GM20431 (cell line): Measurements from ENCODE around the gene MYO7B.

Experiments used
- in situ Hi-C: fragments of 300-500 bp; cut with MseI, MboI; formaldehyde crosslinking; loops from one replicate; pipeline ENCODE4 v1.15.0; 2020; ENCODE audit warnings: low sequenced_read_pairs; ENCODE audit not compliant: unreplicated experiment

MYO7B gene

DNA sequence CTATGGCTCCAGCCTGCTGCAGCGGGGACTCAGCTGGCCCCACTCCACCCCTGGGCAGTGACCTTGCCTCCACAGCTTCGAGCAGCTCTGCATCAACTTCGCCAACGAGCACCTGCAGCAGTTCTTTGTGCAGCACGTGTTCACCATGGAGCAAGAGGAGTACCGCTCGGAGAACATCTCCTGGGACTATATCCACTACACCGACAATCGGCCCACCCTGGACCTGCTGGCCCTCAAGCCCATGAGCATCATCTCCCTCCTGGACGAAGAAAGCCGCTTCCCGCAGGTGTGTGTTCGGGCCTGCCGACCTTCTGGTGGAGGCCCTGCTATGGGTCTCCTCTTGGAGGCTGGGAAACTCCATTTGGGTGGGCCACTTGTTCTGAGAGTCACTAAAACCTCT, 48.6 kb downstream of the MYO7B start:
- in situ Hi-C loops: no loop called here

DNA sequence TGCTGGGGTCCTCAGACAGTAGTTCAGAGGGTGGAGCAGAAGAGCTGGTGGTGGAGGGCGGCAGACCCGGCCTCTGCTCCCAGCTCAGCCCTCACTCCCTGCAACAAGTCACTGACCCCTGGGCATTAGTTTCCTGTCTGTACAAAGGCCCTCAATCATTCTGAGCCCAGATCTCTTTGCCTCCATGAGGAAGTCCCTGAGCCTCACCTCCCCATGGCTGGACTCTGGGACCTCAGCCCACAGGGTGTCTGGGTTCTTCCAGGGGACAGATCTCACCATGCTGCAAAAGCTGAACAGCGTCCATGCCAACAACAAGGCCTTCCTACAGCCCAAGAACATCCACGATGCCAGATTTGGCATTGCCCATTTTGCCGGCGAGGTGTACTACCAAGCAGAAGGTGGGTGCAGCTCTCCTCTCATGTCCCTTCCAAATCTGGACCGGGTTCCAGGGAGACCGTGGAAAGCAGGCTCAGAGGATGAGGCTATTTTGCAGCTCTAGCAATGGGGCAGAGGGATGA, 49.1 kb downstream of the MYO7B start:
- in situ Hi-C loops: no loop called here

DNA sequence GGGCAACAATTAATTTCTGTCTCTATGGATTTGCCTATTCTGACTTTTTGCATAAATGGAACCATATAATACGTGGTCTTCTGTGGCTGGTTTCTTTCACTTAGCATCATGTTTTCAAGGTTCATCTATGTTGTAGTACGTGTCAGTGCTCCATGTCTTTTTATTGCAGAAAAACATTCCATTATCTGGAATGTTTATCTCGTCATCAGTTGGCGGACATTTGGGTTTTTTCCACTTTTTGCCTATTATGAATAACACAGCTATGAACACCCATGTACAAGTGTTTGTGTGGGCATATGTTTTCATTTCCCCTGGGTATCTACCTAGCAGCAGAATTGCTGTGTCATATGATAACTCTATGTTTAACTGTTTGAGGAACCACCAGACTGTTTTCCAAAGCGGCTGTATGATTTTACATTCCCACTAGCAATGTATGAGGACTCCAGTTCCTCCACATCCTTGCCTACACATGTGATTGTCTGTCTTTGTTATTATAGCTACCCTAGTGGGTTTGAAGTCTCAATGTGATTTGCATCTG, 49.9 kb downstream of the MYO7B start:
- in situ Hi-C loops: no loop called here

DNA sequence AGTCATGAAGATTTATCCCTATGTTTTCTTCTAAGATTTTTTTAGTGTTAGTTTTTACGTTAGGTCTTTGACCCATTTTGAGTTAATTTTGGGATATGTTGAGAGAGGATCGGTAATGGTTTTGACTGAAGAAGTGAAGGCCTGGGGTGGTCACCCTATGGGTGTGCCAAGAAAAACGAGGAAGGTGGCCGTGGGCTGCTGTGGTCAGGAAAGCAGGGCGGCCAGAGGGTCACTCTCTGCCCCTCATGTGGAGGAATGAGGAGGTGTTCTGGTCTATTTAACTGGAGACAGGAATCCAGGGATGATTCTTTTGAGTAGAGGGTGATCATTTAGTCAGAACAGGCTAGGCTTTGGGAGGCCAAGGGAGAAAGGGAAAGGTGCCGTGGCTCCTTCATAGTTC, 50.7 kb downstream of the MYO7B start:
- in situ Hi-C loops: no loop called here

DNA sequence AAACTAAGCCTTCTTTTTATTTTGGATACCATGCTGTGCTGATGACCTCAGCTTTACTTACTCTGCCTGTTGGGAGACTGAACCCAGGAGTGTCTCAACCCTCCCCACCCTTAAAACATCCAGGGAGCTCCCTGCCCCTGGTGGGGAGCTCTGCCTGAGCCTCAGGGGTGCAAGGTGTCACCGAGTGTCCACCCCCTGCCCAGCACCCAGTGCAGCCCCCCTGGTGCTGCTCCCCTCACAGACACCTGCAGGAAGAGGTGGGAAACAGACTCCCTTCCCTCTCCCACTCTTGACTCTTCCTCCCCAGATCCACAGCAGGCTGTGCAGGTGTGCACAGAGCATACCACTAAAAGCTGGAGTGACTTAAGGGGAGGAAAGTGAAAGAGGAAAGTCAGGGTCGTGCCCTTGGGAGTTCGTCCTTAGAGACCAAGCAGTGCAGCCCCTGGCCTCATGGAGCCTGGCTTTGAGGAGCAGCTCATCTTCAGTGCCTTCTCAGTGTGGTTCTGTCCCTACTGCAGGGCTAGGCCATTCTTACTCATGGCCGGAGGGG, 51.3 kb downstream of the MYO7B start:
- in situ Hi-C loops: no loop called here

DNA sequence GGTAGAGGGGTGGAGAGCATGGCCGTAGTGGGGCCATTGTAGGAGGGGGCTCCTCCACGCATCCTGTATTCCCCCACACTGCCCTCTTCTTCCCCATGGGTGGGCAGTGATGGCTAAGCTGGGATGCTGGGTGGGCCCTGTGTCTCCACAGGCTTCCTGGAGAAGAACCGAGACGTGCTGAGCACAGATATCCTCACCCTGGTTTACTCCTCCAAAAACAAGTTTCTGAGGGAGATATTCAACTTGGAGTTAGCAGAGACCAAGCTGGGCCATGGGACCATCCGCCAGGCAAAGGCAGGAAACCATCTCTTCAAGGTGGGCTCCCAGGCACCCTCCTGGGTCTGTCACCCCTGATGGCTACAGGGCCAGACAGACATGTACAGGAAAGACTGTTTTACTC, 52.8 kb downstream of the MYO7B start:
- in situ Hi-C loops: no loop called here

DNA sequence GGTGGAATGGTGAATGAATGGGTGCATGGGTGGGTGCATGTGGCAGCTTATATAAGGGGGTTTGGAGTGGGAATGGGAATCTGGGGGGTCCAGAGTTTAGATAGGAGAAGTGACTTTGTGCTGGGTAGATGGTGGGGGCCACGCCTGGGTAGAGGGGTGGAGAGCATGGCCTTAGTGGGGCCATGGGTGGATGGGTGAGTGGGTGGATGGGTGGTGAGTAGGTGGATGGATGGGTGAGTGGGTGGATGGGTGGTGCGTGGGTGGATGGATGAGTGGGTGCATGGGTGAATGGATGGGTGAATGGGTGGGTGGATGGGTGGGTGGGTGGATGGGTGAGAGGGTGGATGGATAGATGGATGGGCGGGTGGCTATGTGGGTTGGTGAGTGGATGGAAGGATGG, 53.9 kb downstream of the MYO7B start:
- in situ Hi-C loops: no loop called here

DNA sequence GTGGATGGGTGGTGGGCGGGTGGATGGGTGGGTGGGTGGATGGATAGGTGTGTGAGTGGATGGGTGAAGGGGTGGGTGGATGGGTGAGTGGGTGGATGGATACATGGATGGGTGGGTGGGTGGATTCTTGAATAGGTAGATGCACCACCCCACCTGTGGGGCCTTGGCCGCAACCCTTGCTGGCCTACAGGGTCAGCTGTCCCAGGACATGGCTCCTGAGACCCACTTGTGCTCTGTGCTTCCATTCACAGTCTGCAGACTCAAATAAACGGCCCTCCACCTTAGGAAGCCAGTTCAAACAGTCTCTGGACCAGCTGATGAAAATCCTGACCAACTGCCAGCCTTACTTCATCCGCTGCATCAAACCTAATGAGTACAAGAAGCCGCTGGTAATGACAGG, 54.4 kb downstream of the MYO7B start:
- in situ Hi-C loops: no loop called here

DNA sequence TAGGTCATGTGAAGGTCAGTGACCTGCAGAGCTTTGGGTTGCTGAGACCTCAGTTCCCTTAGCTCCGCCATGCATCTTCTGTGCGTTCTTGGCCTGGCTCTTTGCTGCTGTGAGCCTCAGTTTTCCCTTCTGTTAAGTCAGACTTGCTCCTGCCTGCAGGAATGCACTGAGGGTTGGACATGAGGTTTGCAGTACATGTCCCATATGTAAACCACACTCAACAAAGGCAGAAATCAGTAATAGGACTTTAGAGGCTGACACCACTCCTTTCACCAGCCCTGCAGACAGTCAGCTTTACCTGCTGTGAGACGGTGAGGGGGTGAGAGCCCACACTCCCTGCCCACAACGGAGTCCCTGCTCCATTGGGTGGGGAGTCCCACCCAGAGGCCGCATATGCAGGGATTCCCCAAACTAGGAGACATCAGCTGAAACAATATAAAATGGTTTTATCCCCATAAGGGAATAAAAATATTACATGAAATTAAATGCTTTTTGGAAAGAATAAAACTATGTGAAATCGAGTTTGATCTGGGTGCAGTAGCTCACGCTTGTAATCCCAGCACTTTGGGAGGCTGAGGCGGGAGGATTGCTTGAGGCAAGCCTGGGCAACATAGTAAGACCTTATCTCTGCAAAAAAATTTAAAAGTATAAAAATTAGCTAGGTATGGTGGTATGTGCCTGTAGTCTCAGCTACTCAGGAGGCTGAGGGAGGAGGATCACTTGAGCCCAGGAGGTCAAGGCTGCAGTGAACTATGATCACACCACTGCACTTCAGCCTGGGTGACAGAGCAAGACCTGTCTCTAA, 55.1 kb downstream of the MYO7B start:
- in situ Hi-C loops: no loop called here

DNA sequence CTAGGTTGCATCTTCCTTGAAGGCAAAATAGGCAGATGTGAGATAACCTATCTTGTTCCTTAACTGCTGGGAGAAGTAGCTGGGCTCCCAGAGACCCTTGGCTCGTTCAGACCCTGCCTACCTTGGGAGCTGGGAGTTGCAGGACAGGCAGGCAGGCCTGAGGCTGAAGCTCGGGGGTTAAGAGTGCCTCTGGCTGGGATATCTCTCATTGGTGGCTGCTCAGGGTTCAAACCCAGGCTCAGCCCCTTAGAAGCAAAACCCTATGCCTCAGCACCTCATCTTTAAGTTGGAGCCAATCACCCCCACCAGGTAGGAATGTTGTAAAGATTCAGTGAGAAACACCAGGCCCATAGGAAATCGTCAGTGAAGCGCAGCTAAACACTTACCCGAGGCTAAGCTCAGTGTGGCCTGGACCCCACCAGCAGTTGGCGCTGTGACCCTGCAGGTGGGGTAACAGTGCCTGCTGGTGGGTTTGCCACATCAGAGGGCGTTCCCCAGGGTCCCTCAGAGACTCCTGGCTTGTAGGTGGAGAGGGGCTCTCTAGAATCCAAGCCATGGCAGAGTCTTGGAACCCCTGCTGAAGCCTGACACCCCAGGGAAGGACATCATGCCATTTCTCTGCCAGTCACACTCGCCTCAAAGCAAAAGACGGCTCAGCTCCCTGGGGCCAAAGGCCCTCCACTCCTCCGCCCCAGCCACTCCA, 55.9 kb downstream of the MYO7B start:
- in situ Hi-C loops: no loop called here

DNA sequence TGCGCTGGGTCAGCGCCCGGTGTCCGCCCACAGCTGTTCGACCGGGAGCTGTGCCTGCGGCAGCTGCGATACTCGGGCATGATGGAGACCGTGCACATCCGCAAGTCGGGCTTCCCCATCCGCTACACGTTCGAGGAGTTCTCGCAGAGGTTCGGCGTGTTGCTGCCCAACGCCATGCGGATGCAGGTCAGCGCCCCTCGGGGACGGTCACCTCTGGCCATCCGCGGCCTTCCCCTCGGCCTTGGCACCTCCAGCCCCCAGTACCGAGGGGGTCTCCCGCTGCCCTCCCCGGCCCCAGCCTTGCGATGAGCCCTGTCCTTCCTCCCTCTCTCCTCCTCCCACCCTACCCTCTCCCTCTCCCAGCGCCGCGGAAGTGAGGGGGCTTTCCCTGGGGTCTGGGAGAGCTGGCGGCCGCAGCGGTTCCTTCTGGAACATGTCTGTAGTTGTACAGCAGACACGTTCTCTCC, 57.3 kb downstream of the MYO7B start:
- in situ Hi-C loops: no loop called here

DNA sequence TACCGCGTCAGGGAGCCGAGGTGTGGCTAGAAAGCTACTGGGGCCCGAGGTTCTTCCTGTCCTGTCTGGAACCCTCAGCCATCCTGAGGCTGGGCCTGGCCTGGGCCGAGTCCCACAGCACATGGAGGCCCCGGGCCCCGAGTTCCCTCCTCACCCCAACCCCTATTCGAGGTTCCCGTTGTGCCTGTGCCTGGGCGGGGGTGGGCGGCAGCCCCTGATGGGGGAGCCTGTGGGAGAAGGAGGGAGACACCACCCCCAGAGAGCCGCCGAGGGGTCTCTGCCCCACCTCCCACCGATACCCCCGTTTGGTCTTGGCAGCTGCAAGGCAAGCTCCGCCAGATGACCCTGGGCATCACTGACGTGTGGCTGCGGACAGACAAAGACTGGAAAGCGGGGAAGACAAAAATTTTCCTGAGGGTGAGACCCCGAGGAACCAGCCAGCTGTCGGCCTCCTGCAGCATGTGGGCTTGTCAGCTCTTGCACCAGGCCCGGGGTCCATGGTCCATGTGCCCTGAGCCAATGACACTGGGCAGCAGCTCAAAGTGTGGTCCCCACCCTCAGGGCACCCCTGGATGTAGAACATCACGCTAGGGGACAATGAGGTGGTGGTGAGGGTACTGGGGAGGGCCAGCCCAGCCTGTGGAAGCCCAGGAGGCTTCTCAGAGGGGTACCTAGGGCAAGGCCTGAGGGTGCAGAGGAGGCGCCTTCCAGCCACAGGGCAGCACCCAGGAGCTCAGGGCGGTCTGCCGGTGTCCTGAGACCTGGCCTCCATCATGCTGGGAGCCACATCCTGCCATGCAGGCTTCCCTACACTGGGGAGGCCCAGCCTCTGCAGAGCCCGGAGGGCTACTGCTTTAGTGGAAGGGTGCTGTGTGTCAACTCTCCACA, 58.0 kb downstream of the MYO7B start:
- in situ Hi-C loops: no loop called here

DNA sequence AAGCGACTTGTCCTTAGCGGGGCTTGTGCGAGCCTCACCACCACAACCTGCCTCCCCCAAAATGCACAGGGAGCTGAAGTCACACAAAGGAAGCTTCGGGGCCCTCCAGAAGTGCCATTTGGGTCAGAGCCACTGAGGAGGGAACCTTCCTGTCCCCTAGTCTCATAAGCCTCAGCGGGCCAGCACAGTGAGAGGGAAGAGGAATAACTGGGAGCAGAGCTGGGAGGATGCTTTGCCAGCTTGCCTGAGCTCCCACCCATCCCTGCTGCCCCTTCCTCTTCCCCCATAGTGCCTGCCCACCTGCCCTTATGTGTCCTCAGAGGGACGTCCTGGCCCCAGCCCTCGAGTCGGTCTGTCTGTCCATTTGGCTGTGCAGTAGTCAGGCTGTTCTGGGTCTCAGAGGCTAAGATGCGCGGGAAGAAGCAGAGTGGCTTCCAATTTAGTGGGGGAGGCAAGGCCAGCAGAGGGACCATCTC, 58.7 kb downstream of the MYO7B start:
- in situ Hi-C loops: no loop called here

DNA sequence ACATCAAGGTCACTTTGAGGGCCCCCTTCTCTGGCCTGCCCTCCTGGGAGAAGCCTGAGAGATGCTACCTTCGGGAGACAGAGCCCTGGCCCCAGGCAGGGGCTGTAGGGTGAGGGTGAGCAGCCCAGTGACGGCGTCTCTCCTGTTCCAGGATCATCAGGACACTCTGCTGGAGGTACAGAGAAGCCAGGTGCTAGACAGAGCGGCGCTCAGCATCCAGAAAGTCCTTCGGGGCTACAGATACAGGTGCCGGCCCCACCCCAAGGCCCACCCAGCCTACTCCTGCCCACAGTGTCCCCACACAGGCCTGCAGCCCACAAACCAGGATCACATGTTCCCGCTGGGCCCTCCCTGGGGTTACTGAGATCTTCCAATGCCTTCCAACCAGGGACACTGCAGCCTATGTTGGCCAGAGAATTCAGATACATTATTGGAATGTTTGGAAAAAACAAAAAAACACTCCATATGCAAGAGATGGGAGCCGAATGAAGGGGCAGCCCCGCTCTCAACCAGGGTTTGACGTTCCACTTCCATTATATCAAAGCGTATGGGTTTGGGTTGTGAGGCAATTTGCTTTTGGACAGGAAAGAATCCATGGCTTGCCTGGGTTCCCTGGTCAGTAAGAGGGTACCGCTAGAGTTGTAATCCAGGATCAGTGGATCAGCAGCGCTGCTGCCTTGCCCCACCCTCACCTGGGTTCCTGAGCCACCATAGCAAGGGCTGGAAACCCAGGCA, 61.0 kb downstream of the MYO7B start:
- in situ Hi-C loops: no loop called here

DNA sequence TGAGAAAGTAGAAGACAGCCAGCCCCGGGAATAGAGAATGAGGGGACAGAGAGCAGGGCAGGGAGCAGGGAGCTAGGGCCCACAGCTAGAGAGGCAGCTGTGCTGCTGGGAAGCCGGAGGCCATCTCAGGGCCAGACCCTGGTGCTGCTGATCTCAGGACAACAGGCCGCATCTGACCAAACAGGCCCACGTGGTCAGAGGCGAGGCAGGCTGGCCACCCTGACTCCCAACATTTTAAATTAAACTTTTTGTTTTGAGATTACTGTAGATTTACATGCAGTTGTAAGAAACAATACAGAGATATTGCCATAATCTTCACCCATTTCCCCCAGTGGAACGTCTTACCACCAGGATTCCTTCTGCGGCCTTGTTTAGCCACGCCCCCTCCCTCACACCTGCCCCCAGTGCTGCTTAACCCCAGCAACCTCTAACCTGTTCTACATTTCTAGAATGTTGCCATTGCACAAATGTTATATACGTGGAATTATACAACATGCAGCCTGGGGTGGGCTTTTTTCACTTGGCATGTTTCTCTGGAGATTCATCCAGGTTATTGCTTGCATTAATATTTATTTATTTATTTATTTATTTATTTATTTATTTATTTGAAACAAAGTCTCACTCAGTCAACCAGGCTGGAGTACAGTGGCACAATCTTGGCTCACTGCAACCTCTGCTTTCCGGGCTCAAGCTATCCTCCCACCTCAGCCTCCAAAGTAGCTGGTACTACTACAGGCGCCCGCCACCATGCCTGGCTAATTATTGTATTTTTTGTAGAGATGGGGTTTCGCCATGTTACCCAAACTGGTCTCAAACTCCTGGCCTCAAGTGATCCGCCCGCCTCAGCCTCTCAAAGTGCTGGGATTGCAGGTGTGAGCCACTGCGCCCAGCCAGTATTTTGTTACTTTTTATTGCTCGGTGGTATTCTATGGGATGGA, 61.8 kb downstream of the MYO7B start:
- in situ Hi-C loops: no loop called here

DNA sequence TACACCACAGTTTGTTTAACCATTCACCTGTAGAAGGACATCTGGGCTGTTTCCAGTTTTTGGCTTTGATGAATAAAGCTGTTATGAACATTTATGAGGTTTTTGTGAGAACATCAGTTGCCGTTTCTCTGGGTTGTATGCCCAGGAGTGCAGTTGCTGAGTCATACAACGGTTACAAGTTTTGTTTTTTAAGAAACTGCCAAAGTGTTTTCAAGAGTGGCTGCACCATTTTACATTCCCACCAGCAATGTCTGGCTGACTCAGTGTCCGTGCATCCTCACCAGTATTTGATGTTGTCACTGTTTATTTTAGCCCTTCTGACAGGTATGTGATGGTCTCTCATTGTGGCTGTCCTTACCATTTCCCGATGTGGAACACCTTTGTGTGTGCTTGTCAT, 62.5 kb downstream of the MYO7B start:
- in situ Hi-C loops: no loop called here

DNA sequence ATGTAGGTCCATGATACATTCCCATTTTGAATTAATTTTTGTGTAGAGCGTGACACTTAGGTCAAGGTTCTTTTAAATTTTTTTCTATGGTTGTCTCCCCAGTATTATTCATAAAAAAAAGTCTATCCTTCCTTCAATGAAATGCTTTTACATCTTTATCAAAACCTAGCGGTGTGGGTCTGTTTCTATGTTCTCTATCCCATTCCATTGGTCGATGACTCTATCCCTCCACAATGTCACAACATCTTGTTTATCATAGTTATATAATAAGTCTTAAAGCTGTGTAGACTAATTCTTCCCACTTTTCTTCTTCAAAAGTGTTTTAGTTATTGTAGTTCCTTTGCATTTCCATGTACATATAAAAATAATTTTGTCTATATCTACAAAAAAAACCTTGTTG, 63.2 kb downstream of the MYO7B start:
- in situ Hi-C loops: no loop called here

DNA sequence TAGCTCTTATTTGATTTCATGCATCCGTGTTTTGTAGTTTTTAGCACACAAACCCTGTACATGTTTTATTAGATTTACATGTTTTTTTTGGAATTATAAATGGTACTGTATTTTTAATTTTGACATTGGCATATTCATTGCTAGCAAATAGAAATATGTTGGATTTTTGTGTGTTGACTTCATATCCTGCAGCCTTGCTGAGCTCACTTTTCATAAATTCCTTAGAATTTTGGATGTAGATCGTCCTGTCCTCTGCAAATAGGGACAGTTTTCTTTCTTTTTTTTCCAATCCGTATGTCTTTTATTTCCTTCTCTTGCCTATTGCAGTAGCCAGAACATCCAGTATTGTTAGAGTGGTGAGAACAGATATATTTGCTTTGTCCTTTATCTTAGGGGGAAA, 63.7 kb downstream of the MYO7B start:
- in situ Hi-C loops: no loop called here
